ENCODE results near the gene UBE3A. TPM values are rescaled to one million over a fixed set of nuclear protein-coding genes. Genes with fewer than 3 reads are reported as not detected.

UBE3A gene
- total RNA-seq, 1 donor from 2014 or later, result 93.1 TPM

GRCh38 chr15:25342629-25343028 lies 96.2 kb downstream of the UBE3A start:
- H3K27me3 ChIP-seq, result no peaks in the 10 kb centered on the region
- H3K4me3 ChIP-seq, result no peak overlapping the region
- H3K36me3 ChIP-seq, result peaks cover 31% of the 10 kb centered on the region
- no peak for DNase-seq
- intact Hi-C loops (cut with DNase I), result no loop called here
- H3K27ac ChIP-seq, result no peak overlapping the region
- TF ChIP-seq CTCF (IDR thresholded peaks at IDR 0.05), result no peak
- H3K9me3 ChIP-seq, result peaks cover 5% of the 10 kb centered on the region
- H3K4me1 ChIP-seq, result no peaks in the 10 kb centered on the region
- no peak for ATAC-seq

GRCh38 chr15:25339431-25339830 lies 99.4 kb downstream of the UBE3A start:
- TF ChIP-seq CTCF (IDR thresholded peaks at IDR 0.05), result no peak
- H3K4me3 ChIP-seq, result no peak overlapping the region
- DNase-seq (no peak), ATAC-seq (no peak)
- no peaks in the 10 kb centered on the region for H3K9me3 ChIP-seq
- H3K27ac ChIP-seq, result no peak overlapping the region
- H3K27me3 ChIP-seq, result no peaks in the 10 kb centered on the region
- intact Hi-C loops (cut with DNase I), result no loop called here
- H3K36me3 ChIP-seq, result peaks cover 43% of the 10 kb centered on the region
- no peaks in the 10 kb centered on the region for H3K4me1 ChIP-seq

GRCh38 chr15:25335279-25335678 lies 103.5 kb downstream of the UBE3A start:
- Histone ChIP-seq H3K36me3 (peaks cover 37% of the 10 kb centered on the region), H3K4me1 (no peaks in the 10 kb centered on the region), H3K9me3 (no peaks in the 10 kb centered on the region), H3K4me3 (no peak overlapping the region), H3K27me3 (no peaks in the 10 kb centered on the region), H3K27ac (no peak overlapping the region)
- no peak for ATAC-seq
- DNase-seq, result no peak
- intact Hi-C loops (cut with DNase I), result no loop called here
- TF ChIP-seq CTCF (IDR thresholded peaks at IDR 0.05), result no peak

- Histone ChIP-seq H3K27ac (no peak overlapping the region), H3K27me3 (no peaks in the 10 kb centered on the region), H3K4me3 (no peak overlapping the region), H3K9me3 (no peaks in the 10 kb centered on the region), H3K36me3 (peaks cover 16% of the 10 kb centered on the region), H3K4me1 (no peaks in the 10 kb centered on the region)
- TF ChIP-seq CTCF (IDR thresholded peaks at IDR 0.05), result no peak
- DNase-seq (no peak), ATAC-seq (no peak)
- intact Hi-C loops (cut with DNase I), result no loop called here
Observed at GRCh38 chr15:25333049-25333448, 105.8 kb downstream of the UBE3A start.

- no peak overlapping the region for H3K4me3 ChIP-seq
- H3K27ac ChIP-seq, result no peak overlapping the region
- no peak for ATAC-seq
- no peaks in the 10 kb centered on the region for H3K9me3 ChIP-seq
- no peak for DNase-seq
- peaks cover 9% of the 10 kb centered on the region for H3K36me3 ChIP-seq
- H3K27me3 ChIP-seq, result no peaks in the 10 kb centered on the region
- no peaks in the 10 kb centered on the region for H3K4me1 ChIP-seq
- TF ChIP-seq CTCF (IDR thresholded peaks at IDR 0.05), result no peak
- intact Hi-C loops (cut with DNase I), result no loop called here
Observed at GRCh38 chr15:25332306-25332705, 106.5 kb downstream of the UBE3A start.

- no peaks in the 10 kb centered on the region for H3K27me3 ChIP-seq
- intact Hi-C loops (cut with DNase I), result no loop called here
- no peak for ATAC-seq
Observed at GRCh38 chr15:25331860-25332259, 107.0 kb downstream of the UBE3A start.

More at GRCh38 chr15:25331860-25332259, 107.0 kb downstream of the UBE3A start:
- Histone ChIP-seq H3K36me3 (peaks cover 5% of the 10 kb centered on the region), H3K4me3 (no peak overlapping the region), H3K27ac (no peak overlapping the region), H3K9me3 (no peaks in the 10 kb centered on the region), H3K4me1 (no peaks in the 10 kb centered on the region)
- DNase-seq, result no peak
- no peak for TF ChIP-seq CTCF (IDR thresholded peaks at IDR 0.05)

All from upper lobe of right lung (tissue), 1 donor.